ENCODE data around the gene SORL1-AS1.

GRCh38 chr11:121389651-121390050 is 63.1 kb downstream of the SORL1-AS1 start:
- no peak for TF ChIP-seq ATF2 (CRISPR knock-in tag; IDR thresholded peaks at IDR 0.05; ENCODE audit: borderline replicate concordance, low read depth)
- TF ChIP-seq, protein P1, sequence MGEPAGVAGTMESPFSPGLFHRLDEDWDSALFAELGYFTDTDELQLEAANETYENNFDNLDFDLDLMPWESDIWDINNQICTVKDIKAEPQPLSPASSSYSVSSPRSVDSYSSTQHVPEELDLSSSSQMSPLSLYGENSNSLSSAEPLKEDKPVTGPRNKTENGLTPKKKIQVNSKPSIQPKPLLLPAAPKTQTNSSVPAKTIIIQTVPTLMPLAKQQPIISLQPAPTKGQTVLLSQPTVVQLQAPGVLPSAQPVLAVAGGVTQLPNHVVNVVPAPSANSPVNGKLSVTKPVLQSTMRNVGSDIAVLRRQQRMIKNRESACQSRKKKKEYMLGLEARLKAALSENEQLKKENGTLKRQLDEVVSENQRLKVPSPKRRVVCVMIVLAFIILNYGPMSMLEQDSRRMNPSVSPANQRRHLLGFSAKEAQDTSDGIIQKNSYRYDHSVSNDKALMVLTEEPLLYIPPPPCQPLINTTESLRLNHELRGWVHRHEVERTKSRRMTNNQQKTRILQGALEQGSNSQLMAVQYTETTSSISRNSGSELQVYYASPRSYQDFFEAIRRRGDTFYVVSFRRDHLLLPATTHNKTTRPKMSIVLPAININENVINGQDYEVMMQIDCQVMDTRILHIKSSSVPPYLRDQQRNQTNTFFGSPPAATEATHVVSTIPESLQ (CRISPR knock-in tag; IDR thresholded peaks at IDR 0.05), result no peak
- TF ChIP-seq, protein P2, sequence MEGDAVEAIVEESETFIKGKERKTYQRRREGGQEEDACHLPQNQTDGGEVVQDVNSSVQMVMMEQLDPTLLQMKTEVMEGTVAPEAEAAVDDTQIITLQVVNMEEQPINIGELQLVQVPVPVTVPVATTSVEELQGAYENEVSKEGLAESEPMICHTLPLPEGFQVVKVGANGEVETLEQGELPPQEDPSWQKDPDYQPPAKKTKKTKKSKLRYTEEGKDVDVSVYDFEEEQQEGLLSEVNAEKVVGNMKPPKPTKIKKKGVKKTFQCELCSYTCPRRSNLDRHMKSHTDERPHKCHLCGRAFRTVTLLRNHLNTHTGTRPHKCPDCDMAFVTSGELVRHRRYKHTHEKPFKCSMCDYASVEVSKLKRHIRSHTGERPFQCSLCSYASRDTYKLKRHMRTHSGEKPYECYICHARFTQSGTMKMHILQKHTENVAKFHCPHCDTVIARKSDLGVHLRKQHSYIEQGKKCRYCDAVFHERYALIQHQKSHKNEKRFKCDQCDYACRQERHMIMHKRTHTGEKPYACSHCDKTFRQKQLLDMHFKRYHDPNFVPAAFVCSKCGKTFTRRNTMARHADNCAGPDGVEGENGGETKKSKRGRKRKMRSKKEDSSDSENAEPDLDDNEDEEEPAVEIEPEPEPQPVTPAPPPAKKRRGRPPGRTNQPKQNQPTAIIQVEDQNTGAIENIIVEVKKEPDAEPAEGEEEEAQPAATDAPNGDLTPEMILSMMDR (IDR thresholded peaks at IDR 0.05), result no peak

Measured in WTC11 (cell line).